ENCODE results near the gene IFIT3. TPM values are rescaled to one million over a fixed set of nuclear protein-coding genes. Genes with fewer than 3 reads are reported as not detected.
"Not testable (repeated sequence)": the region's sequence is repeated elsewhere in the genome, so short reads cannot be mapped to it uniquely, and the experiment has no call there.

IFIT3 gene
- total RNA-seq, 1 donor from 2014 or later = 0.26 TPM

GRCh38 chr10:89281606-89282395, 46.0 kb upstream of the IFIT3 start:
- FAIRE-seq (peak; percentile 7), DNase-seq (ENCODE audit: low read depth) (peak; percentile 56)
- Histone ChIP-seq H3K36me3 (ENCODE audit: control insufficient read depth, insufficient read depth, low read length) (no peaks in the 10 kb centered on the region), H3K4me3 (ENCODE audit: low read depth, low read length) (no peak overlapping the region), H3K27me3 (ENCODE audit: control insufficient read depth, insufficient read depth, low read length) (no peaks in the 10 kb centered on the region)
- TF ChIP-seq CTCF (IDR thresholded peaks at IDR 0.05; ENCODE audit: insufficient read depth, low read length, severe bottlenecking) = no peak

GRCh38 chr10:89283025-89283935, 44.5 kb upstream of the IFIT3 start:
- no peaks in the 10 kb centered on the region for H3K36me3 ChIP-seq (ENCODE audit: control insufficient read depth, insufficient read depth, low read length)
- no peaks in the 10 kb centered on the region for H3K27me3 ChIP-seq (ENCODE audit: control insufficient read depth, insufficient read depth, low read length)
- DNase-seq (ENCODE audit: low read depth) = peak; percentile 30
- TF ChIP-seq CTCF (IDR thresholded peaks at IDR 0.05; ENCODE audit: insufficient read depth, low read length, severe bottlenecking) = no peak
- FAIRE-seq = no peak
- H3K4me3 ChIP-seq (ENCODE audit: low read depth, low read length) = no peak overlapping the region

- no peaks in the 10 kb centered on the region for H3K27me3 ChIP-seq (ENCODE audit: control insufficient read depth, insufficient read depth, low read length)
- FAIRE-seq = no peak
- TF ChIP-seq CTCF (IDR thresholded peaks at IDR 0.05; ENCODE audit: insufficient read depth, low read length, severe bottlenecking) = no peak
- peak; percentile 39 for DNase-seq (ENCODE audit: low read depth)
- no peak overlapping the region for H3K4me3 ChIP-seq (ENCODE audit: low read depth, low read length)
- no peaks in the 10 kb centered on the region for H3K36me3 ChIP-seq (ENCODE audit: control insufficient read depth, insufficient read depth, low read length)
Measured at GRCh38 chr10:89283936-89284475, 43.8 kb upstream of the IFIT3 start.

- not testable (repeated sequence) for FAIRE-seq; H3K27me3 ChIP-seq (ENCODE audit: control insufficient read depth, insufficient read depth, low read length); H3K36me3 ChIP-seq (ENCODE audit: control insufficient read depth, insufficient read depth, low read length); DNase-seq (ENCODE audit: low read depth); H3K4me3 ChIP-seq (ENCODE audit: low read depth, low read length)
Measured at GRCh38 chr10:89284711-89285110, 43.1 kb upstream of the IFIT3 start.

DNA sequence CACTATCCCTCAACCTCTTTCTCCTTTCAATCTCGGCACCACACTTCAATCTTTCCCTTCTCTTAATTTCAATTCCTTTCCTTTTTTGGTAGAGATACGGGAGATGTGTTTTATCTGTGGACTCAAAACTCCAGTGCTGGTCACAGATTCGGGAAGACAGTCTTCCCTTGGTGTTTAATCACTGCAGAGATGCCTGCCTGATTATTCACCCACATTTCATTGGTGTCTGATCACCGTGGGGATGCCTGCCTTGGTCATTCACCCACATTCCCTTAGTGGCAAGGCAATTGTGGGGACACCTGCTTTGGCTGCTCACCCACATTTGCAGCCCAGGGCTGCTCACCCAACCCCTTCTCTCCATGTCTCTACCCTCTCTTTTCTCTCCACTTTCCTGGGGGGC, 42.5 kb upstream of the IFIT3 start:
- H3K36me3 ChIP-seq (ENCODE audit: control insufficient read depth, insufficient read depth, low read length); FAIRE-seq; H3K27me3 ChIP-seq (ENCODE audit: control insufficient read depth, insufficient read depth, low read length); H3K4me3 ChIP-seq (ENCODE audit: low read depth, low read length): not testable (repeated sequence)
- peak; percentile 16 for DNase-seq (ENCODE audit: low read depth)

GRCh38 chr10:89294721-89295239, 33.0 kb upstream of the IFIT3 start:
- Histone ChIP-seq H3K27me3 (ENCODE audit: control insufficient read depth, insufficient read depth, low read length) (no peaks in the 10 kb centered on the region), H3K4me3 (ENCODE audit: low read depth, low read length) (no peak overlapping the region), H3K36me3 (ENCODE audit: control insufficient read depth, insufficient read depth, low read length) (no peaks in the 10 kb centered on the region)
- FAIRE-seq (no peak), DNase-seq (ENCODE audit: low read depth) (no peak)
- TF ChIP-seq CTCF (IDR thresholded peaks at IDR 0.05; ENCODE audit: insufficient read depth, low read length, severe bottlenecking) = no peak

Data from bronchial epithelial cell (primary cell).